COLO668 (cell line): ENCODE results near the gene EVA1A.

Experiments used
- DNase-seq: peaks from one replicate; lab custom pipeline; 2025; ENCODE audit not compliant: unreplicated experiment; lab: John Stamatoyannopoulos, UW

Gene EVA1A

GRCh38 chr2:75592030-75592429, 31.3 kb upstream of the EVA1A start:
- peak; percentile 25 for DNase-seq

- no peak for DNase-seq
Observed at GRCh38 chr2:75589391-75590105, 28.8 kb upstream of the EVA1A start.

- no peak for DNase-seq
Observed at GRCh38 chr2:75587954-75588587, 27.3 kb upstream of the EVA1A start.

- DNase-seq: no peak
Observed at GRCh38 chr2:75586971-75587370, 26.2 kb upstream of the EVA1A start.

GRCh38 chr2:75582840-75583239, 22.1 kb upstream of the EVA1A start:
- DNase-seq: no peak

- no peak for DNase-seq
Observed at GRCh38 chr2:75580606-75581005, 19.9 kb upstream of the EVA1A start.

GRCh38 chr2:75580156-75580555, 19.4 kb upstream of the EVA1A start:
- no peak for DNase-seq

GRCh38 chr2:75579186-75579585, 18.4 kb upstream of the EVA1A start:
- no peak for DNase-seq

GRCh38 chr2:75577280-75577679, 16.5 kb upstream of the EVA1A start:
- DNase-seq: no peak

- no peak for DNase-seq
Observed at GRCh38 chr2:75574106-75574505, 13.4 kb upstream of the EVA1A start.

- no peak for DNase-seq
Observed at GRCh38 chr2:75573145-75573878, 12.6 kb upstream of the EVA1A start.

GRCh38 chr2:75571730-75572430, 11.1 kb upstream of the EVA1A start:
- DNase-seq: no peak

GRCh38 chr2:75570948-75571729, 10.4 kb upstream of the EVA1A start:
- peak; percentile 28 for DNase-seq

GRCh38 chr2:75570024-75570947, 9.5 kb upstream of the EVA1A start:
- DNase-seq: no peak

- DNase-seq: no peak
Observed at GRCh38 chr2:75569546-75569945, 8.8 kb upstream of the EVA1A start.

GRCh38 chr2:75568174-75568573, 7.4 kb upstream of the EVA1A start:
- no peak for DNase-seq

GRCh38 chr2:75565472-75566462, 5.0 kb upstream of the EVA1A start:
- DNase-seq: no peak

GRCh38 chr2:75564713-75565359, 4.1 kb upstream of the EVA1A start:
- DNase-seq: no peak
